BLaER1 (cell line): Measurements from ENCODE around the gene CTNND2.
A peak's percentile ranks its signal among the peaks of the same experiment; 100 is the strongest.

ENCODE experiments used
- H3K27ac ChIP-seq: shearing (Covaris generic); formaldehyde crosslinking; 2 replicates; pipeline ENCODE4 v1.8.1; 2022
- H3K27me3 ChIP-seq: shearing (Covaris generic); formaldehyde crosslinking; 2 replicates; pipeline ENCODE4 v1.8.1; 2022
- H3K36me3 ChIP-seq: shearing (Covaris generic); formaldehyde crosslinking; 2 replicates; pipeline ENCODE4 v1.8.1; 2022
- H3K4me1 ChIP-seq: shearing (Covaris generic); formaldehyde crosslinking; 2 replicates; pipeline ENCODE4 v1.8.1; 2022
- H3K4me2 ChIP-seq: shearing (Covaris generic); formaldehyde crosslinking; 2 replicates; pipeline ENCODE4 v1.8.1; 2022
- H3K4me3 ChIP-seq: shearing (Covaris generic); formaldehyde crosslinking; 2 replicates; pipeline ENCODE4 v1.8.1; 2022
- H3K9ac ChIP-seq: shearing (Covaris generic); formaldehyde crosslinking; 2 replicates; pipeline ENCODE4 v1.8.1; 2022
- H3K9me3 ChIP-seq: shearing (Covaris generic); formaldehyde crosslinking; 2 replicates; pipeline ENCODE4 v1.8.1; 2022
- H4K20me1 ChIP-seq: shearing (Covaris generic); formaldehyde crosslinking; 2 replicates; pipeline ENCODE4 v1.8.1; 2022
- Cebpa-rat ChIP-seq: shearing (Covaris generic); IDR thresholded peaks from 2 replicates; pipeline ENCODE4 v1.8.1; 2022

Gene CTNND2

GRCh38 chr5:11240293-11241190 lies 663.7 kb downstream of the CTNND2 start:
- H3K4me2 ChIP-seq = no peak overlapping the region
- H3K27ac ChIP-seq = no peak overlapping the region
- no peaks in the 10 kb centered on the region for H3K9me3 ChIP-seq
- TF ChIP-seq Cebpa-rat = no peak
- H3K27me3 ChIP-seq = no peaks in the 10 kb centered on the region
- no peak overlapping the region for H3K9ac ChIP-seq
- H4K20me1 ChIP-seq = no peaks in the 10 kb centered on the region
- H3K4me3 ChIP-seq = no peak overlapping the region
- H3K4me1 ChIP-seq = peaks cover 3% of the 10 kb centered on the region; the same call in 1 of the 2 replicates
- no peaks in the 10 kb centered on the region for H3K36me3 ChIP-seq

GRCh38 chr5:11239261-11240015 lies 664.8 kb downstream of the CTNND2 start:
- Histone ChIP-seq H3K4me2 (no peak overlapping the region), H3K4me1 (peaks cover 14% of the 10 kb centered on the region), H3K27me3 (no peaks in the 10 kb centered on the region), H3K9me3 (no peaks in the 10 kb centered on the region), H3K4me3 (no peak overlapping the region), H3K27ac (no peak overlapping the region), H4K20me1 (no peaks in the 10 kb centered on the region), H3K36me3 (no peaks in the 10 kb centered on the region), H3K9ac (no peak overlapping the region)
- no peak for TF ChIP-seq Cebpa-rat

GRCh38 chr5:11234501-11234911 lies 669.7 kb downstream of the CTNND2 start:
- Histone ChIP-seq H3K4me3 (no peak overlapping the region), H3K27ac (peak overlapping the region; percentile 18; the same call in 1 of the 2 replicates), H3K9me3 (peaks cover 26% of the 10 kb centered on the region), H3K36me3 (no peaks in the 10 kb centered on the region), H3K27me3 (no peaks in the 10 kb centered on the region), H3K4me1 (peaks cover 24% of the 10 kb centered on the region), H3K9ac (no peak overlapping the region), H4K20me1 (no peaks in the 10 kb centered on the region), H3K4me2 (peak overlapping the region; percentile 64)
- TF ChIP-seq Cebpa-rat = no peak

GRCh38 chr5:11230890-11231289 lies 673.4 kb downstream of the CTNND2 start:
- Histone ChIP-seq H4K20me1 (no peaks in the 10 kb centered on the region), H3K9me3 (peaks cover 26% of the 10 kb centered on the region), H3K27me3 (no peaks in the 10 kb centered on the region), H3K4me2 (no peak overlapping the region), H3K27ac (no peak overlapping the region), H3K4me3 (no peak overlapping the region), H3K9ac (no peak overlapping the region), H3K4me1 (peaks cover 24% of the 10 kb centered on the region), H3K36me3 (no peaks in the 10 kb centered on the region)
- TF ChIP-seq Cebpa-rat = no peak

- H3K9ac ChIP-seq = no peak overlapping the region
- peaks cover 5% of the 10 kb centered on the region; the same call in 1 of the 2 replicates for H3K4me1 ChIP-seq
- no peak for TF ChIP-seq Cebpa-rat
- no peak overlapping the region for H3K4me2 ChIP-seq
- H3K27me3 ChIP-seq = no peaks in the 10 kb centered on the region
- H3K9me3 ChIP-seq = peaks cover 12% of the 10 kb centered on the region
- no peaks in the 10 kb centered on the region for H4K20me1 ChIP-seq
- H3K36me3 ChIP-seq = no peaks in the 10 kb centered on the region
- H3K27ac ChIP-seq = no peak overlapping the region
- H3K4me3 ChIP-seq = no peak overlapping the region
Observed at GRCh38 chr5:11227064-11227463, 677.2 kb downstream of the CTNND2 start.

GRCh38 chr5:11224436-11225187 lies 679.6 kb downstream of the CTNND2 start:
- Histone ChIP-seq H4K20me1 (no peaks in the 10 kb centered on the region), H3K4me2 (peak overlapping the region; percentile 36; the same call in 1 of the 2 replicates), H3K4me3 (no peak overlapping the region), H3K9me3 (no peaks in the 10 kb centered on the region), H3K27me3 (no peaks in the 10 kb centered on the region), H3K27ac (0 out of 2 replicates have a peak overlapping the region, but pooled peaks have one; percentile 13), H3K36me3 (no peaks in the 10 kb centered on the region), H3K4me1 (peaks cover 5% of the 10 kb centered on the region; the same call in 1 of the 2 replicates), H3K9ac (no peak overlapping the region)
- TF ChIP-seq Cebpa-rat = no peak

- Histone ChIP-seq H3K4me2 (no peak overlapping the region), H3K4me1 (peaks cover 5% of the 10 kb centered on the region; the same call in 1 of the 2 replicates), H4K20me1 (no peaks in the 10 kb centered on the region), H3K27me3 (no peaks in the 10 kb centered on the region), H3K9ac (no peak overlapping the region), H3K9me3 (no peaks in the 10 kb centered on the region), H3K4me3 (no peak overlapping the region), H3K36me3 (no peaks in the 10 kb centered on the region), H3K27ac (no peak overlapping the region)
- no peak for TF ChIP-seq Cebpa-rat
Observed at GRCh38 chr5:11222169-11222568, 682.1 kb downstream of the CTNND2 start.

GRCh38 chr5:11214864-11215644 lies 689.2 kb downstream of the CTNND2 start:
- Histone ChIP-seq H3K27ac (no peak overlapping the region), H3K4me1 (peaks cover 7% of the 10 kb centered on the region; the same call in 1 of the 2 replicates)

GRCh38 chr5:11212706-11213105 lies 691.5 kb downstream of the CTNND2 start:
- H3K9ac ChIP-seq = no peak overlapping the region
- no peak overlapping the region for H3K4me3 ChIP-seq
- H4K20me1 ChIP-seq = no peaks in the 10 kb centered on the region
- H3K4me2 ChIP-seq = peak overlapping the region; percentile 14; the same call in 1 of the 2 replicates
- H3K9me3 ChIP-seq = no peaks in the 10 kb centered on the region
- TF ChIP-seq Cebpa-rat = no peak
- H3K36me3 ChIP-seq = no peaks in the 10 kb centered on the region
- H3K27me3 ChIP-seq = no peaks in the 10 kb centered on the region
- peaks cover 7% of the 10 kb centered on the region; the same call in 1 of the 2 replicates for H3K4me1 ChIP-seq
- no peak overlapping the region for H3K27ac ChIP-seq

More at GRCh38 chr5:11214864-11215644, 689.2 kb downstream of the CTNND2 start:
- Histone ChIP-seq H3K4me3 (no peak overlapping the region), H3K9me3 (no peaks in the 10 kb centered on the region), H4K20me1 (no peaks in the 10 kb centered on the region), H3K36me3 (no peaks in the 10 kb centered on the region), H3K9ac (no peak overlapping the region), H3K27me3 (no peaks in the 10 kb centered on the region), H3K4me2 (no peak overlapping the region)
- TF ChIP-seq Cebpa-rat = no peak
